Dermis microvascular lymphatic vessel endothelial cell (primary cell): ENCODE results near the gene CCDC148. TPM values are rescaled to one million over a fixed set of nuclear protein-coding genes. Genes with fewer than 3 reads are reported as not detected.
"Not testable (repeated sequence)": the region's sequence is repeated elsewhere in the genome, so short reads cannot be mapped to it uniquely, and the experiment has no call there.

Source experiments
- DNase-seq, 2 donors: peaks; one replicate each; pipeline versions ENCODE4 v3.0.0 to v3.0.0-alpha.2; 2010; ENCODE audit warnings: low read depth in 2 of 2
- total RNA-seq: library from RNA; depleted of rRNA; stranded (reverse); fragments of >200 nt; gene quantifications from 2 replicates; pipeline ENCODE4 v1.2.1, GENCODE V29; 2014

Gene CCDC148
- total RNA-seq, 1 donor from 2014 or later: 0.13 TPM

DNA sequence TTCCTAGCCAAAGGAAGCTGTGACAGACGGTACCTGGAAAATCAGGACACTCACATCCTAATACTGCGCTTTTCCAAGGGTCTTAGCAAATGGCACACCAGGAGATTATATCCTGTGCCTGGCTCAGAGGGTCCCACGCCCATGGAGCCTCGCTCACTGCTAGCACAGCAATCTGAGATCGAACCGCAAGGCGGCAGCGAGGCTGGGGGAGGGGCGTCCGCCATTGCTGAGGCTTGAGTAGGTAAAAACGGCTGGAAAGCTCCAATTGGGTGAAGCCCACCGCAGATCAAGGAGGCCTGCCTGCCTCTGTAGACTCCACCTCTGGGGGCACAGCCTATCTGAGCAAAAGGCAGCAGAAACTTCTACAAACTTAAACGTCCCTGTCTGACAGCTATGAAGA is 22.8 kb downstream of the CCDC148 start:
- DNase-seq: not testable (repeated sequence)

DNA sequence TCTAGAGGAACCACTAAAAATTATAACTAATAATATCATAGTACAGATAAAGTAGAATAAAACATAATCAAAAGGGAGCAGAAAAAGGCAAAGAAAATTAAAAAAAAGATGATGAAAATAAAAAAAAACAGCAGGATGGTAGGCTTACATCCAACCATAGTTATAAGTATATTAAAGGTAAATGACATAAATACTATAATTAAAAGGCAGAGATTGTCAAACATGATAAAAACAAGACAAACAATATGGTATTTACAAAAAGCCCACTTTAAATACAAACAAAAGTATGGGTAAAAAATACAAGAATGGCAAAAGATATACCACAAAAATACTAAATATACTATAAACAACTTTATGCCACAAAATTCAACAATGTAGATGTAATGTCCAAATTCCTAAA is 24.4 kb downstream of the CCDC148 start:
- no peak for DNase-seq

DNA sequence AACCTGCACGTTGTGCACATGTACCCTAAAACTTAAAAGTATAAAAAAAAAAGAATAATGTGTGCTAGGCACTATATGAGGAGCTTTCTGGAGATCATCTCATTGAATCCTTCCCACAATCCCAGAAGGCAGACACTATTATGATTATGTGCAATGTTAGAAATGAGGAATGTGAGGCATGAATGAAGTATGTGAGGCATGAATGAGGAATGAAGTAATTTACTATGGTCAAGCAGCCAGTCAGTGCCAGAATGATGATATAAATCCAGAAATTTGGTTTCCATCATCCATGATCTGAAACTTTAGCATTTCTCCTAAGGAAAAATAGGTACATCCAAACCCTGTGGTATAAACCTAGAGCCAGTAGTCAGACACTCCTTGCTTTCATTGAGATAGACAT is 42.0 kb downstream of the CCDC148 start:
- DNase-seq: no peak

DNA sequence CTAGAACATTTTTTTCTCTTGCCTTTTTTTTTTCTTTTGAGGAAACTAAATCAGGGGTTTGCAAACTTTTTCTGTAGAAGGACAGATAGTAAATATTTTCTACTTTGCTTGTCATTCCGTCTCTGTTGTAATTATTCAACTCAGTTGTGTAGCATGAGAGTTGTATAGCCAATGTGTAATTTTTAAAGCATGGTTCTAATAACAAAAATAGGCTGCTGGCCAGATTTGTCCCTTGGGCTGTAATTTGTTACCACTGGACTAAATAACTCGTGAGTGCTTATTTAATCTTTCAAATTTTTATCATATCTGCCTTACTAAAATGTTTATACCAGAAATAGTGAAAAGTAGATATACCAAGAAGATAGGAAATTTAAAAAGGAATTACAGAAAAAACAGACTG is 43.0 kb downstream of the CCDC148 start:
- no peak for DNase-seq

DNA sequence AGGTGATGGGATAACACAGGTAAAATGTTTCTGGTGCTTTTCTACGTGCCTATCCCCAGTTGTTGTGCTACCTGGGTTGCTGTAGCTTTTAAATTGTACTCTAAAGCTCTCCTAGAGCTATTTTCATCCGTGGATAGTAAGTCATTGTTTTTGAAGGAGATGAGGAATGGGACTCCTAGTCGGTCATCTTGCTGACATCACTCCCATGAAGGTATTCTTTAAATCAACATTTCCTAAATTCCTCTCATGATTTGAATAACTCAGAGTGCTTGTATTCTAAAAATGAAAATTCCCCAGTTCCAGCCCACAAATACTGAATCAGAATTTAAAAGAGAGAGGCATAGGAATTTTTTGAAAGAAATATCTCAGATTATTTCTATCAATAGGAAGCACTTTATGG is 44.3 kb downstream of the CCDC148 start:
- DNase-seq: no peak

DNA sequence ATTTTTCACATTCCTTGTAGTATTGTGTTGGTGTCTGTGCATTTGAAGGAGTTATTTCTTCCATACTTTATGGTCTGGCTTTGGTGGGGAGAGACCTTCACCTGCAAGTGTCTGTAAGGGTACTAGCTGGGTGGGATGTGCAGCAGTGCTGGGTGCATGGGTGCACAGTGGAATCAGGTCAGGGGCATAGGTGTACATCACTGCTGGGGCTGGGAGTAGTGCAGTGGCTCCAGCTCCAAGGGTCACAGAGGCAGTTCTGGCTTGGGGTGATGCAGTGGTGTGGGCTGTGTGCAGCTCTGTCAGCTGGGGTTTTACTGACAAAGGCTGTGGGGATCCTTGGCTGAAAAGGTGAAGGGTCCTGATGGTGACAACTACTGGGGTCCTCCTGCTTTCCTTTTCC is 44.8 kb downstream of the CCDC148 start:
- no peak for DNase-seq

DNA sequence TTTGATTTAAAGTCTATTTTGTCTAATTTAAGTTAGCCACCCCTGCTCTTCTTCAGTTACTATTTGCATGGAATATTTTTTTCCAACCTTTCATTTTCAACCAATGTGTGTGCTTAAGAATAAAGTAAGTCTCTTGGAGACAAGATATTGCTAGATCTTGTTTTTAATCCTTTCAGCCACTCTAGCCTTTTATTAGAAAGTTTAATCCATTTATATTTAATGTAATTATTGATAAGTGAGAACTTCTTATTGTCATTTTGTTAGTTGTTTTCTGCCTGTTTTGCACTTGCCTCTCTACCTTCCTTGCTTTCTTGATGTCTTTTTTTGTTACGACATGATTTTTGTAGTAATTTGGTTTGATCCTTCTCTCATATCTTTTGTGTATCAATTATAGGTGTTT is 46.4 kb downstream of the CCDC148 start:
- no peak for DNase-seq

DNA sequence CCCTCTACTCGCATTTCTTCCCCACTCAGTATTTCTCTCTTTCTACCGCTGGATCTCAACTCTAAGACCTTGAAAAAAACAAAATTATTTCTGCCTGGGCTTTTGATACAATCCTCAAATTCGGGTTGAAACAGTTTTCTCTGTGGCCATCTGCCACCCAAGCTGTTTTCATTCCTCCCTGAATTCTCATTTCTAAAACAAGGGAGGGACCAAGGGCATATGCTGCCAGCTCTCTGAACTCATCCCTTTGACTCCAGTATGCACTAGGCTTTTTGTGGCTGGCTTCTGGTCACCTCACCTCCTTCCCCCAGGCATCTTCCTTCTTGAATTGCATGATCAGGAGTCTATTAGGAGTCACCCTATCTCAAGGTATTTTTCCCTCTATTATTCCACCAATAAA is 49.5 kb downstream of the CCDC148 start:
- no peak for DNase-seq

DNA sequence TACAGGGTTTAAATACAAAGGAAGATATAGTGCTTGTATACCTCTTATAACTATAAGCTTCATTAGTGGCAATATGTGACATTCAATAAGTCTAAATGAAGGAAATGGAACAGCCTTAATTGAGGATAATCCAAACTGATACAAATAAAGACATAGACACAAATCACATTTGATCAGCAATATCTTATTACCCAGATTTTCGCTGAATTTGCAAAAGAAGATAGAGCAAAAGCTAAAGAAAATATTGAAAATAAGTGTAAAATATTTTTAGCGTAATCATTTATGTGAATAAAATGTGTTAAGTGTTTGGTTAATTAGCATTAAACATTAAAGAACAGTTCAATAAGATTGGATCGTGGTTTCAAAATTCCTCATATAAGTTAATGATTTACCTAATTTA is 51.2 kb downstream of the CCDC148 start:
- no peak for DNase-seq

DNA sequence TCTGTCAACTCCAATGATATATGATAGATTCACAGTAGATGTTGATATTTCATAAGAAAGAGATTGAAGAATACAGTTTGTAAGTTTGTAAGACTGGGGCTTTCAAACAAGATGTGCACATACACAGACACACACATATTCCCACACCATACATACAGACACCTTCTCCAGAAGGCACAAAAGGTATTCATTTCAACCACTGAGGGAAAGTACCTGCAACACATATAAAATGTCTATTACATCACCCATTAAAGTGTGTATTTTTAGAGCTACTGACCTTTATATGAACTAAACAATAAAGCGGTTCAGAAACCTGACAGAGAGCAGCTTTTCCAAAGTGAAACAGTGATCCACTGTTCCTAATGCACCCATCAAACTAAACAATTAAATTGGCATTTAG is 53.3 kb downstream of the CCDC148 start:
- no peak for DNase-seq

DNA sequence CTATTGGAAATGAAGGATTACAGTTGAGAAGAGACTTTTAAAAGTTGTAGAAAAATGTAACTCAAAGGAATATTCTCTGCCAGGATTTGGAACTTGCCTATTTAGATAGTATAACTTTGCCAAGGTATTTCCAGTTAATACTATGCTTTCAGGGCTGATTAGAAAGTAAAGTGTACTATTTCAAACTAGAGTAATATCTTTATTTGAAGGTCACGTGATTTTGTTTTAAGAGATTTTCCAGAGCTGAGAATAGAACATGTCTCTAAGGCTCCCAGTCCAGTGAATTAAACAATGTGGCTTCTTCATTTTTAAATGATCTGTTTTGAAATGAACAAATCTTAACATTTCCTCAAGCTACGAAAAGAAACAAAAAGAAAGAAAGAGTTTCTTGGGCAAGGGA is 53.9 kb downstream of the CCDC148 start:
- no peak for DNase-seq

DNA sequence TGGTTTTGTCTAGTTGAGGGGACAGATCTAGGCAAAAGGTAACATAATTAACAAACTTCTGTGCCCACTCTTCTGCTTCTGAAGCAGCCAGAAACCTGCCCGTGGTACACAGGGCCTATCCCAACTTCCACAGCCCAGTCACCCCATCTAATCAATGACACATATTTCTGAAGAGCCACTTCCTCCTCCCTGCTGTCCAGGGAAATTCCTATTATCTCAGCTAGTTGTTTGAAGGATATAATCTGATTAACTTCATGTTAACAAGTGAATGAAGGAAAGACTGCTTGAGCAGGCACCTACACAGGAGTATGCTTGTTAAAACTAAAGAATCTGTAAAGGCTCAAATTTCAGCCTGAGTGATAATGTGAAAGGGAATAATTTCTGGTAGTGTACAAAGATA is 61.4 kb downstream of the CCDC148 start:
- no peak for DNase-seq

DNA sequence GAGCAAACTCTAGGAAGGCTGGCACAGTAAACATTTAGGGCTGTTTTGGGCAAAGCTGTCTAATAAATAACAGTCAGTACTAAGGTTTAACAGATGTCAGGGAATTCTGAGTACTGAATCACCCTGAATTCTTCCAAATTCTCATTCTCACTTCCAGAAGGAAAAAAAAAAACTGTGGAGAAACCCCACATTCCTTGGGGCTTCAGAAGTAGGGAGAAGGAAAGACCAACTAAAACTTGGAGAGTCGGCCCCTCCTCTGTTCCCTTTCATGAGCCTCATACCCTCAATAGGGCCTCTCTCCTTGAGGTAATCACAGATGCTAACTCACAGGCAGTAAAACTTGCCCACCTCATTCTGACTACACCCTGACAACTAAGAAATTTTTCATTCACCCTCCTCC is 62.1 kb downstream of the CCDC148 start:
- DNase-seq: no peak

DNA sequence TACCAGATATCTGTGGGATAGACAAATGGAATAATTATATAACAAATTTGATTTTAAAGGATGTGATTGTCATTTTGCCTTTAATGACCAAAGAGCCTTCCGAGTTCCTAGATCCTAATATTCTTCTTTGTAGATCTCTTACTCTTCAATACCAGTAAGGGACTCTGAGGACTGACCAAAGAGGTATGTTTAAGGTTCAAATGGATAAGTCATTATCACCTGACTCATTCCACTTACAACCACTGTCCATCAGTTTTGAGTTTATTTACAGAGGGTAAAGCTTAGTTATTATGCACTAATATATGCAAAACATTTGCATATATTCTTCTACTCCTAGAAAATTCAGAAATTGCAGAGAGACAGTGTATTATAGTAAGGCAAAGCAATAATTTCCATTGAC is 62.7 kb downstream of the CCDC148 start:
- no peak for DNase-seq

DNA sequence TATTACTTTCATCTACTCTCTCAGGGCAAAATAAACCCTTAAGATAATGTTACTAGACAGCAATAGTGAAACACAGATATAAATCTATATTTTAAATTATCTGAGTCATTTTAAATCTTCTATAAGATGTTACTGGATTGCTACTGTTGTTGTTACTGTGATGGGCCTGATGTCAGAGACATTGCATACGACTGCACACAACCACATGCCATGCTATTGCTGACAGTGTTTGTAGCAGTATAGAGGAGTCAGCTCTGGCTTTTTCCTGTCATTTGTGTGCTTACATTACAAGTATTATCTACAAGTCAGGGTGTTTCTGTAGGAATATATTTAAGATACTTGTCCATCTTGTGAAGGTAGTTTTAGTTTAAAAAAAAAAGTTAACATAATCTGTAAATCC is 63.9 kb downstream of the CCDC148 start:
- DNase-seq: no peak

DNA sequence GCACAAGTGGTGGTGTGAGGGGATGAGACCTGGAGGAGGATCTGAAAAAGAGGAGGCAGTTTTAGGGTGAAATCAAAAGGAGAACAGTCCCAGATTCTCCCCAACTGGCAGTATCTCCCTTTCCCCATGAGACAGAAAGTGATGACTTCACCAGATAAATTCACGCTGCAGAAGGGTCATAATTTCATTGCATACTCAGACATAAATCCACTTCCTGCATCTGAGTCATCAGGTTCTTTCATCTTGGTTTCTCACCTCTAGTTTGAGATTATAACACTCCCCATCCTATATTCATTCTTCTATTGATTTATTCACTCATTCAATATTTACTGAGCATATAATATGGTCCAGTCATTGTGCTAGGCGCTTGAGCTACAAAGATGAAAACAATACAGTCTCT is 64.7 kb downstream of the CCDC148 start:
- no peak for DNase-seq

DNA sequence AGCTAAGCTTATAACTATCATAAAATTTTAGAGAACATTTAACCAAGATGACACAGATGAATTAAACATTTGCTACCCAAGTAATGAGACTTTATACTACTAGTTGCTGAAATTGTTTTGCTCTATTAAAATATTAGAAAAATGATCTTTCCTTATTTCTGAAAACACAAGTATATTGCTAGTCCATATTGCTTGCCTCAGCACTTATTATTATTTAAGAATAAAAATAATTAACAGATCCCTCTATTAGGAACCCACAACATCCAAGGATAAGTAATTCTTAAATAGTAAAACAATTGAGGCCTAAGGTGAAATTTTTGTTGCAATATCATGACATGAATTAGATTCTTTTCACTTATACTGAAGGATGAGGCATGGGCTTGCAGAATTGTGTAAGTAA is 65.2 kb downstream of the CCDC148 start:
- DNase-seq: no peak

DNA sequence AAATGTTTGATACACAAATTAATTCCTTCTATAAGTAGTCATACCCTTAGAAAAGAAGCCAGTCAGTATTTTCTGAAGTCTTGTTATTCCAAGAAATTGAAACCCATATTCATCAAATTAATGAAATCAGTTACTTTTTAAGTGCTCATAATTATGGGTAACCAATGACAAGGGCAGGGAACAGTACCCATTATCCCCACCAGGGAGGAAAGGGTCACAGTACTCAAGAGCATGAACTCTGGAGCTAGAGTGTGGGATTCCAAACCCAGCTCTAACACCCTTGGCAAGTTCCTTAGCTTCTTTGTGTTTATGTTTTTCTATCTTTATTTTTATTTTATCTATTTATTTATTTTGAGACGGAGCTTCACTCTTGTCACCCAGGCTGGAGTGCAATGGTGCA is 68.4 kb downstream of the CCDC148 start:
- DNase-seq: no peak

DNA sequence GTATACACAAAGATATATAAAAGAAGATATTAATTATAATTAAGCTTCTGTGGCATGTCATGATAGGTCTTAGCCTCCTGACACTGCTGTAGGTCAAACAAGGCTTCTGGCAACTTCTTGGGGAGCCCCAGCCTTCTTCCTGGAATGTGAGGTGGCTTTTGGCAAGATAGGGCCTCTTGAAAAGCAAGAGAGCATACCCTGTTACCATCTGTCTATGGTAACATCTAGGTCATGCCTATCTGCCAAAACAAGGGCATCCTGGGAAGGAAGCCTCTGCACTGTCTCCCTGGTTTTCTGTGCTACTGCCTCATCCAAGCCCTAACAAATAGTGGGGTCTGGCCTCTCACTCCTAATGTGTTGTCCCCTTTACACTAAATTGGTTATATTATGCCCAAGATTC is 70.9 kb downstream of the CCDC148 start:
- DNase-seq: no peak

DNA sequence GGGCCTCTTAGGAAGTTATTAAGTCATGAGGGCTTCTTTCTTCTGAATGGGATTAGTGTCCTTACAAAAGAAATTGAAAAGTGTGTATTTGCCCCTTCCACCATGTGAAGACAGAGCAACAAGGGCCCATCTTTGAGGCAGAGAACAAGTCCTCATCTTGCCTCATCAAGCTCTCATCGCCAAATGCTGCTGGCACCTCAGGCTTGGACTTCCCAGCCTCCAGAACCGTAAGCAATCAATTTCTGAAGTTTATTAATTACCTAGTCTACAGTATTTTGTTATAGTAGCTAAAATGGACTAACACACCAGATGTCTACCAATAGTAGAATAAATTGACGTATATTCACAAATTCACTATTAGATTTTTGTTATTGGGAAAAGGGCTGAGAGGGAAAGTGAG is 74.6 kb downstream of the CCDC148 start:
- no peak for DNase-seq

DNA sequence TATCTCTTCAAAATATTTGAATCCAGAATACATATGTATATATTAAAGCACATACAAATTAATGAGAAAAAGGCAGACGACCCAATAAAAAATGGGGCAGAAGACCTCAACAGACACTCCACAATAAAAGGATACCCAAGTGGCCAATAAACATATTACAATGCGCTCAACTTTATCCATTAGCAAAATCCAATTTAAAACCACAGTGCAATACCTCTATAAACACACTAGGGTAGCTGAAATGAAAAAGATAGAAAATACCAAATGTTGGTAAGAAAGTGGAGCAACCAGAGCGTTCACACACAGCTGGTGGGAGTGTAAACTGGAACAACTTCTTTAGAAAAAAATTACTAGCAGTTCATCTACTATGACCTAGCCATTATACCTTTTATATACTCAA is 75.3 kb downstream of the CCDC148 start:
- DNase-seq: no peak

DNA sequence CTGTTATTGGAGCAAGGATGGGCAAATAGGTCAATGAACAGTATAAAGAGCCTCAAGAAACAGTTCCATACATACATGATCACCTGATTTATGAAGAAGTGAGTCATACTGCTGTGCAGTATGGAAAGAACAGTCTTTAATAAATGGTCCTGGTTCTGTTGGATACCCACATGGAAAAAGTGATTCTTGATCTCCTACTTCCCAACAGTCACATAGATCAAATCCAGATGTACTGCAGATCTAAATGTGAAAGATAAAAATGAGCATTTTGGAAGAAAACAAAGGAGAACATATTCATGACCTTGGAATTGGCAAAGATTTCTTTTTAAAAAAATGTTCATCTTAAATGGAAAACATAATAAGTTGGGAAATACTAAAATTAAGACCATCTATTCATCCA is 75.8 kb downstream of the CCDC148 start:
- DNase-seq: no peak

DNA sequence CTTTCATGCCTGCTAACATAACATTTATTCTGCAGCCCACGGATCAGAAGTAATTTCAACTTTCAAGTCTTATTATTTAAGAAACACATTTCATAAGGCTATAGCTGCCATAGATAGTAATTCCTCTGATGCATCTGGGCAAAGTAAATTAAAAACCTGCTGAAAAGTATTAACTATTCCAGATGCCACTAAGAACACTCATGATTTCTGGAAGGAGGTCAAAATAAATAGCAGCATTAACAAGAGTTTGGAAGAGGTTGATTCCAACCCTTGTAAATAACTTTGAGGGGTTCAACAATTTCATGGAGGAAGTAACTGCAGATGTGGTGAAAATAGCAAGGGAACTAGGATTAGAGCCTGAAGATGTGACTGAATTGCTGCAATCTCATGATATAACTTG is 77.6 kb downstream of the CCDC148 start:
- DNase-seq: no peak

DNA sequence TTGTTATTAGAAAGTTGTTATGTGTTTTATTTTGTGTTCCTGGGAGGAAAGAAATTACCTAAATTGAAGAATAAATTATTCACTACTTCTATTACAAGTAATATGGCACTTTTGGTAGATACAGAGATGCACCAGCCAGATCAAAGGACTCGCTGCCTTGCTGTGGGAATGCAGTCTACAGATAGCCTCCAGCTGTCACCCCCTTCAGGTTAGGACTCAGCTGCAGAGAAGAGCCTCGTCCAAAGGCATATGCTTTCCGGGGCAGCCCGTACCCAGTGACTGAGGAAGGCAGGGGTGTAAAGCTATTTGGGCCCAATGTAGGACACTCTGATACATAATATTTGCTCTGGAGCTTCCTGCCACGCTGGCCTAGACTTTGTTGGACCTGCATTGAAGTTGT is 90.2 kb downstream of the CCDC148 start:
- no peak for DNase-seq

DNA sequence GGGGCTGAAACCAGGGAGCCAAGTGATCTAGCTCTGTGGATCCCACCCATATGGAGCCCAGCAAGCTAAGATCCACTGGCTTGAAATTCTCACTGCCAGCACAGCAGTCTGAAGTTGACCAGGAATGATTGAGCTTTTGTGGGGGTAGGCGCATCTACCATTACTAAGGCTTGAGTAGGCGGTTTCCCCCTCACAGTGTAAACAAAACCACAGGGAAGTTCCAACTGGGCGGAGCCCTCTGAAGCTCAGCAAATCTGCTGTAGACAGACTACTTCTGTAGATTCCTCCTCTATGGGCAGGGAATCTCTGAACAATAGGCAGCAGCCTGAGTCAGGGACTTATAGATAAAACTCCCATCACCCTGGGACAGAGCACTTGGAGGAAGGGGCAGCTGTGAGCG is 96.7 kb downstream of the CCDC148 start:
- DNase-seq: no peak
